Stimulated activated CD8-positive, alpha-beta memory T cell treated with anti-CD3 and anti-CD28 coated beads, Interleukin-15, amount 100 ng/mL, for 1 hour (primary cell): ENCODE data around the gene ASTN2.
"Not testable (repeated sequence)": the region's sequence is repeated elsewhere in the genome, so short reads cannot be mapped to it uniquely, and the experiment has no call there.

ENCODE experiments used
- DNase-seq: peaks from one replicate; pipeline ENCODE4 v3.0.0-alpha.2; 2020; ENCODE audit warnings: low read depth

Gene ASTN2

GRCh38 chr9:116860509-116861120, 554.2 kb downstream of the ASTN2 start:
- DNase-seq = no peak

- no peak for DNase-seq
Measured at GRCh38 chr9:116859763-116860162, 555.1 kb downstream of the ASTN2 start.

- no peak for DNase-seq
Measured at GRCh38 chr9:116857321-116857720, 557.5 kb downstream of the ASTN2 start.

- DNase-seq = no peak
Measured at GRCh38 chr9:116855881-116856662, 558.8 kb downstream of the ASTN2 start.

GRCh38 chr9:116849721-116850120, 565.1 kb downstream of the ASTN2 start:
- DNase-seq = no peak

- DNase-seq = no peak
Measured at GRCh38 chr9:116844621-116845020, 570.2 kb downstream of the ASTN2 start.

GRCh38 chr9:116843863-116844620, 570.8 kb downstream of the ASTN2 start:
- DNase-seq = no peak

- DNase-seq = no peak
Measured at GRCh38 chr9:116842658-116843057, 572.2 kb downstream of the ASTN2 start.

GRCh38 chr9:116838468-116838867, 576.4 kb downstream of the ASTN2 start:
- not testable (repeated sequence) for DNase-seq

GRCh38 chr9:116837018-116837989, 577.6 kb downstream of the ASTN2 start:
- DNase-seq = no peak

- DNase-seq = not testable (repeated sequence)
Measured at GRCh38 chr9:116830321-116830720, 584.5 kb downstream of the ASTN2 start.

GRCh38 chr9:116821633-116822229, 593.1 kb downstream of the ASTN2 start:
- no peak for DNase-seq

GRCh38 chr9:116819116-116819515, 595.7 kb downstream of the ASTN2 start:
- no peak for DNase-seq

GRCh38 chr9:116817762-116818161, 597.1 kb downstream of the ASTN2 start:
- DNase-seq = no peak

- DNase-seq = no peak
Measured at GRCh38 chr9:116816484-116816883, 598.4 kb downstream of the ASTN2 start.

- DNase-seq = no peak
Measured at GRCh38 chr9:116815835-116816234, 599.0 kb downstream of the ASTN2 start.

GRCh38 chr9:116813031-116813300, 601.9 kb downstream of the ASTN2 start:
- no peak for DNase-seq

GRCh38 chr9:116812231-116813030, 602.4 kb downstream of the ASTN2 start:
- DNase-seq = no peak

- DNase-seq = no peak
Measured at GRCh38 chr9:116809656-116810055, 605.2 kb downstream of the ASTN2 start.

GRCh38 chr9:116806075-116806474, 608.8 kb downstream of the ASTN2 start:
- no peak for DNase-seq

- DNase-seq = no peak
Measured at GRCh38 chr9:116800885-116801284, 614.0 kb downstream of the ASTN2 start.
